ENCODE results near the gene PRRX2. TPM values are rescaled to one million over a fixed set of nuclear protein-coding genes. Genes with fewer than 3 reads are reported as not detected.

Gene PRRX2
- total and polyA plus RNA-seq, 2 experiments from 2014 or later = 5.8 to 8.3 TPM

DNA sequence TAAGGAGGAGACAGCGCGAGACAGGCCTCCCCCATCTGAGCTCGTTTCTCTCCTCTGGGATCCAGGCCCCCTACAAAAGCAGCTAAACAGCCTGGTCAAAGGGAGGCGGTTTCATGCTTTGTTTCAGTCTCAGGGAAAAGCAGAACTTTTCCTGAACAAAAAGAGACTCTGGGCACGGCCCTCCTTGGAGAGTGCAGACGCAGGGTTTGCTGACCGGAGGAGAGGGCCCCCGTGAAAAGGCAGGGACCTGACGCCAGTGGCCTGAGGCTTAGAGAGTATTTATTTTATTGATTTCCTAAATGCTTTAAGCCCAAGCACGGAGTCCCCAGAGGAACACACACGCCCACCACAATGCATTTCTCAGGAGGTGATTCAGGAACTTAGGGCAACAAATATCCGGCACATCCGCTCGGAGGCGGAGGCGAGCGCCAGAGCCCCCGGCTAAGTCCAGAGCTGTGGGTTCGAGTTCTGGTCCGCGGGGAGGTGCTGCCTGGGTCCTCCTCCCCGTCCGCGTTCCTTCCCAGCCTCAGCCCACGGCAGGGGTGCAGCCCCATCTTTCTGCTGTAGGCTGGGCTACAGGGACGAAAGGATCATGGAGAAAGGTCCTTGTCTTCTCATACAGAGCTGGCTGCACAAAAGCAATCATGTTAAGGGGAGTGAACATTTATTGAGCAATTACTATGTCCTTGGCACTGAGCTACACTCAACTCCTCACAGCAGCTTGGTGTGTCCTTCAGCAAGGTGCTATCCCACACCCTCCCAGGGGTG is 47.4 kb downstream of the PRRX2 start (continued):
- TF ChIP-seq, protein P1, sequence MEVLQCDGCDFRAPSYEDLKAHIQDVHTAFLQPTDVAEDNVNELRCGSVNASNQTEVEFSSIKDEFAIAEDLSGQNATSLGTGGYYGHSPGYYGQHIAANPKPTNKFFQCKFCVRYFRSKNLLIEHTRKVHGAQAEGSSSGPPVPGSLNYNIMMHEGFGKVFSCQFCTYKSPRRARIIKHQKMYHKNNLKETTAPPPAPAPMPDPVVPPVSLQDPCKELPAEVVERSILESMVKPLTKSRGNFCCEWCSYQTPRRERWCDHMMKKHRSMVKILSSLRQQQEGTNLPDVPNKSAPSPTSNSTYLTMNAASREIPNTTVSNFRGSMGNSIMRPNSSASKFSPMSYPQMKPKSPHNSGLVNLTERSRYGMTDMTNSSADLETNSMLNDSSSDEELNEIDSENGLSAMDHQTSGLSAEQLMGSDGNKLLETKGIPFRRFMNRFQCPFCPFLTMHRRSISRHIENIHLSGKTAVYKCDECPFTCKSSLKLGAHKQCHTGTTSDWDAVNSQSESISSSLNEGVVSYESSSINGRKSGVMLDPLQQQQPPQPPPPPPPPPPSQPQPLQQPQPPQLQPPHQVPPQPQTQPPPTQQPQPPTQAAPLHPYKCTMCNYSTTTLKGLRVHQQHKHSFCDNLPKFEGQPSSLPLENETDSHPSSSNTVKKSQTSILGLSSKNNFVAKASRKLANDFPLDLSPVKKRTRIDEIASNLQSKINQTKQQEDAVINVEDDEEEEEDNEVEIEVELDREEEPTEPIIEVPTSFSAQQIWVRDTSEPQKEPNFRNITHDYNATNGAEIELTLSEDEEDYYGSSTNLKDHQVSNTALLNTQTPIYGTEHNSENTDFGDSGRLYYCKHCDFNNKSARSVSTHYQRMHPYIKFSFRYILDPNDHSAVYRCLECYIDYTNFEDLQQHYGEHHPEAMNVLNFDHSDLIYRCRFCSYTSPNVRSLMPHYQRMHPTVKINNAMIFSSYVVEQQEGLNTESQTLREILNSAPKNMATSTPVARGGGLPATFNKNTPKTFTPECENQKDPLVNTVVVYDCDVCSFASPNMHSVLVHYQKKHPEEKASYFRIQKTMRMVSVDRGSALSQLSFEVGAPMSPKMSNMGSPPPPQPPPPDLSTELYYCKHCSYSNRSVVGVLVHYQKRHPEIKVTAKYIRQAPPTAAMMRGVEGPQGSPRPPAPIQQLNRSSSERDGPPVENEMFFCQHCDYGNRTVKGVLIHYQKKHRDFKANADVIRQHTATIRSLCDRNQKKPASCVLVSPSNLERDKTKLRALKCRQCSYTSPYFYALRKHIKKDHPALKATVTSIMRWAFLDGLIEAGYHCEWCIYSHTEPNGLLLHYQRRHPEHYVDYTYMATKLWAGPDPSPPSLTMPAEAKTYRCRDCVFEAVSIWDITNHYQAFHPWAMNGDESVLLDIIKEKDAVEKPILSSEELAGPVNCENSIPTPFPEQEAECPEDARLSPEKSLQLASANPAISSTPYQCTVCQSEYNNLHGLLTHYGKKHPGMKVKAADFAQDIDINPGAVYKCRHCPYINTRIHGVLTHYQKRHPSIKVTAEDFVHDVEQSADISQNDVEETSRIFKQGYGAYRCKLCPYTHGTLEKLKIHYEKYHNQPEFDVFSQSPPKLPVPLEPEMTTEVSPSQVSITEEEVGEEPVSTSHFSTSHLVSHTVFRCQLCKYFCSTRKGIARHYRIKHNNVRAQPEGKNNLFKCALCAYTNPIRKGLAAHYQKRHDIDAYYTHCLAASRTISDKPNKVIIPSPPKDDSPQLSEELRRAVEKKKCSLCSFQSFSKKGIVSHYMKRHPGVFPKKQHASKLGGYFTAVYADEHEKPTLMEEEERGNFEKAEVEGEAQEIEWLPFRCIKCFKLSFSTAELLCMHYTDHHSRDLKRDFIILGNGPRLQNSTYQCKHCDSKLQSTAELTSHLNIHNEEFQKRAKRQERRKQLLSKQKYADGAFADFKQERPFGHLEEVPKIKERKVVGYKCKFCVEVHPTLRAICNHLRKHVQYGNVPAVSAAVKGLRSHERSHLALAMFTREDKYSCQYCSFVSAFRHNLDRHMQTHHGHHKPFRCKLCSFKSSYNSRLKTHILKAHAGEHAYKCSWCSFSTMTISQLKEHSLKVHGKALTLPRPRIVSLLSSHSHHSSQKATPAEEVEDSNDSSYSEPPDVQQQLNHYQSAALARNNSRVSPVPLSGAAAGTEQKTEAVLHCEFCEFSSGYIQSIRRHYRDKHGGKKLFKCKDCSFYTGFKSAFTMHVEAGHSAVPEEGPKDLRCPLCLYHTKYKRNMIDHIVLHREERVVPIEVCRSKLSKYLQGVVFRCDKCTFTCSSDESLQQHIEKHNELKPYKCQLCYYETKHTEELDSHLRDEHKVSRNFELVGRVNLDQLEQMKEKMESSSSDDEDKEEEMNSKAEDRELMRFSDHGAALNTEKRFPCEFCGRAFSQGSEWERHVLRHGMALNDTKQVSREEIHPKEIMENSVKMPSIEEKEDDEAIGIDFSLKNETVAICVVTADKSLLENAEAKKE (CRISPR knock-in tag; IDR thresholded peaks at IDR 0.05) = no peak
- TF ChIP-seq POLR2AphosphoS5 (IDR thresholded peaks at IDR 0.05; ENCODE audit: low read depth) (no peak), NANOG (IDR thresholded peaks at IDR 0.05; ENCODE audit: borderline replicate concordance) (no peak), ZNF114 (CRISPR knock-in tag; IDR thresholded peaks at IDR 0.05) (no peak), STAT1 (IDR thresholded peaks at IDR 0.05; ENCODE audit: unreplicated experiment) (no peak)
- TF ChIP-seq, protein P2, sequence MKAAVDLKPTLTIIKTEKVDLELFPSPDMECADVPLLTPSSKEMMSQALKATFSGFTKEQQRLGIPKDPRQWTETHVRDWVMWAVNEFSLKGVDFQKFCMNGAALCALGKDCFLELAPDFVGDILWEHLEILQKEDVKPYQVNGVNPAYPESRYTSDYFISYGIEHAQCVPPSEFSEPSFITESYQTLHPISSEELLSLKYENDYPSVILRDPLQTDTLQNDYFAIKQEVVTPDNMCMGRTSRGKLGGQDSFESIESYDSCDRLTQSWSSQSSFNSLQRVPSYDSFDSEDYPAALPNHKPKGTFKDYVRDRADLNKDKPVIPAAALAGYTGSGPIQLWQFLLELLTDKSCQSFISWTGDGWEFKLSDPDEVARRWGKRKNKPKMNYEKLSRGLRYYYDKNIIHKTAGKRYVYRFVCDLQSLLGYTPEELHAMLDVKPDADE (IDR thresholded peaks at IDR 0.05) = no peak
- TF ChIP-seq, protein P3, sequence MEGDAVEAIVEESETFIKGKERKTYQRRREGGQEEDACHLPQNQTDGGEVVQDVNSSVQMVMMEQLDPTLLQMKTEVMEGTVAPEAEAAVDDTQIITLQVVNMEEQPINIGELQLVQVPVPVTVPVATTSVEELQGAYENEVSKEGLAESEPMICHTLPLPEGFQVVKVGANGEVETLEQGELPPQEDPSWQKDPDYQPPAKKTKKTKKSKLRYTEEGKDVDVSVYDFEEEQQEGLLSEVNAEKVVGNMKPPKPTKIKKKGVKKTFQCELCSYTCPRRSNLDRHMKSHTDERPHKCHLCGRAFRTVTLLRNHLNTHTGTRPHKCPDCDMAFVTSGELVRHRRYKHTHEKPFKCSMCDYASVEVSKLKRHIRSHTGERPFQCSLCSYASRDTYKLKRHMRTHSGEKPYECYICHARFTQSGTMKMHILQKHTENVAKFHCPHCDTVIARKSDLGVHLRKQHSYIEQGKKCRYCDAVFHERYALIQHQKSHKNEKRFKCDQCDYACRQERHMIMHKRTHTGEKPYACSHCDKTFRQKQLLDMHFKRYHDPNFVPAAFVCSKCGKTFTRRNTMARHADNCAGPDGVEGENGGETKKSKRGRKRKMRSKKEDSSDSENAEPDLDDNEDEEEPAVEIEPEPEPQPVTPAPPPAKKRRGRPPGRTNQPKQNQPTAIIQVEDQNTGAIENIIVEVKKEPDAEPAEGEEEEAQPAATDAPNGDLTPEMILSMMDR (conservative IDR thresholded peaks at IDR 0.05; ENCODE audit: low read depth in 2 of 2) = no peak

All from GM23338 (cell line).